Astrocyte of the spinal cord (primary cell): ENCODE data around the gene CHMP3.

Experiments
- DNase-seq: peaks from one replicate; pipeline ENCODE4 v3.0.0; 2011; ENCODE audit warnings: low read depth, low spot score
- H3K4me3 ChIP-seq: 2 replicates; pipeline ENCODE4 v1.5.1; 2011; ENCODE audit warnings: low read depth, mild to moderate bottlenecking, low read length, moderate library complexity
- CTCF ChIP-seq: IDR thresholded peaks from 2 replicates; pipeline ENCODE4 v1.5.1; 2012; ENCODE audit warnings: low read depth, mild to moderate bottlenecking, low read length, inconsistent platforms
- in situ Hi-C: cut with HindIII; loops from 2 replicates; pipeline ENCODE4 v1.10.0; 2017; ENCODE audit warnings: low sequenced_read_pairs

Gene CHMP3

GRCh38 chr2:86470890-86471289 lies 92.4 kb downstream of the CHMP3 start:
- in situ Hi-C loops = no loop called here
- TF ChIP-seq CTCF = no peak
- no peak overlapping the region for H3K4me3 ChIP-seq
- no peak for DNase-seq

DNA sequence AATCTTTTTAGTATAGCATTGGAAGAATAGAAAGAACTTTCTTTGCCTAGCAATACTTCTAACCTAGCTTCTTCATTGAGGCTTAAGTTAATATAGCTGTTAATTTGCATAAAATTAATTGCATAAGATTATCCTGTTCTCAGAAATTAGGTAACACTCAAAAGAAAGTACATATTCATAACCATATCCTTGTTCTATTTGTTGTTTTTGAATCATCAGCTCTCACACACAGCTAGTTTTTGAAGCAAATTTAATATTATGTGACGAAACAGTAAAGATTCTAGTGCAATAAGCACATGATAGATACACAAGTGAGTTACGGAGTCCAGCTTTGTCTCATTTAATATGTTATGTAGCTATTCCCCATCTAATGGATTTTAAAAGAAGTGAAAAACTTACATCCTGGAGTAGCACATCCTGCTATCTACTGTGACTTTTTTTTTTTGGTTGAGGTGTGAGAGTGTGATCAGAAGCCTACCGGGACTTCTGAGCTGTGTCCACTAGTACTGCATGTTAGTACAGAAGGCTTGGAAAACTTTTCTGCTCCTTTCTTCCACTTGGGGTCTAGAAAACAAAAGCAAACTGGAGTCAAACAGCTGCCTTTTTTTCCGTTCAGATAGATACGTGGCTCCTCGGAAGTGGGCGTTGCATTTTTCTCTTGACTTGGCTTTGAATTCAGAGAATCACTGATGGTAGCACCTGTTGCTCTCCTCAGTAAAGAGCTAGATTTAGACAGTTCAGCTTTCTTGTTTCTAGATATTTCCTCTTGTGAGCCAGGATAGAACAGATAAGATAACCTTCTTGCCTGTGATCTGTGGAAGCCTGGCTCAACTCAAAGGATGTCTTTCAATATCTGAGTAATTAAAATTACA lies 94.8 kb downstream of the CHMP3 start:
- no peak overlapping the region for H3K4me3 ChIP-seq
- TF ChIP-seq CTCF = no peak
- in situ Hi-C loops = no loop called here
- no peak for DNase-seq

GRCh38 chr2:86466306-86466705 lies 96.9 kb downstream of the CHMP3 start:
- H3K4me3 ChIP-seq = no peak overlapping the region
- TF ChIP-seq CTCF = no peak
- no peak for DNase-seq
- in situ Hi-C loops = no loop called here

GRCh38 chr2:86464652-86465051 lies 98.6 kb downstream of the CHMP3 start:
- H3K4me3 ChIP-seq = no peak overlapping the region
- no peak for TF ChIP-seq CTCF
- DNase-seq = no peak
- in situ Hi-C loops = no loop called here

GRCh38 chr2:86461042-86461743 lies 102.0 kb downstream of the CHMP3 start:
- in situ Hi-C loops = no loop called here
- no peak for DNase-seq
- TF ChIP-seq CTCF = no peak
- H3K4me3 ChIP-seq = no peak overlapping the region

GRCh38 chr2:86455181-86455580 lies 108.1 kb downstream of the CHMP3 start:
- no peak overlapping the region for H3K4me3 ChIP-seq
- in situ Hi-C loops = no loop called here
- TF ChIP-seq CTCF = no peak
- no peak for DNase-seq
